ENCODE results near the gene ZNF830.

DNA sequence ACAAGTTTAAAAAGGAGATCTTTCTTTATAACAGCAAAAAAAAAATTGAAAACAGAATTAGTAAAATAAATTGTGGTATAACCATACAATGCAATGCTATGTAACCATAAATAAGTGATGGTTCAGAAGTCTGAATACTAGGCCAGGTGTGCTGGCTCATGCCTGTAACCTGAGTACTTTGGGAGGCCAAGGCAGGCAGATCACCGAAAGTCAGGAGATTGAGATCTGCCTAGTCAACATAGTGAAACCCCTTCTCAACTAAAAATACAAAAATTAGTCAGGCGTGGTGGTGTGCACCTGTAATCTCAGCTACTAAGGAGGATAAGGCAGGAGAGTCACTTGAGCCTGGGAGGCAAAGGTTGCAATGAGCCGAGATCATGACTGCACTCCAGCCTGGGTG lies 34.7 kb upstream of the ZNF830 start:
- TF ChIP-seq POLR2A (IDR thresholded peaks at IDR 0.05; ENCODE audit: low read depth) (no peak), CTCF (IDR thresholded peaks at IDR 0.05) (no peak), POLR2AphosphoS5 (IDR thresholded peaks at IDR 0.05) (no peak), EP300 (IDR thresholded peaks at IDR 0.05) (no peak)
